ENCODE measurements around the gene MOXD1. TPM values are rescaled to one million over a fixed set of nuclear protein-coding genes. Genes with fewer than 3 reads are reported as not detected.

Gene MOXD1
- total RNA-seq, 2 donors from 2014 or later, result 0.56 to 17.3 TPM

DNA sequence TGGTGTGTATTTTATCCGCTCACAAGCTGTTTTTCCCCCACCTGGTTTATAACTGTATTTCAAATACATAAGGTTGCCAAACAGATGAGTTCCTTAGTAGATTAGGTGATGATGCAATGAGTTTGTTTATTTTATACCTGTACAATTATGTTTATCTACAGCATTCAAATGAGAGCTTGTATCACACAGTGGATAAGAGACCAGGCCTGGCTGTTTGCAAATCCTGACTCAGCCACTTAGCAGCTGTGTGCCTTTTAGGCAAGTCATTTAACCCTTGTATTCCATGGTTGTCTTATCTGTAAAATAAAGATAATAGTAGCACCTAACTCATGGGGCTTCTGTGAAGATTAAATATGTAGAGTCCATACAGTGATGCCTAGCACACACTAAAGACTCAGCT lies 143.7 kb downstream of the MOXD1 start:
- no peaks in the 10 kb centered on the region for H3K27me3 ChIP-seq (replicated peaks; ENCODE audit: insufficient read depth)
- DNase-seq (ENCODE audit: low spot score), result no peak
- H3K9me3 ChIP-seq, result no peaks in the 10 kb centered on the region
- no peaks in the 10 kb centered on the region for H3K4me1 ChIP-seq (ENCODE audit: control insufficient read depth in 1 of 2, low read depth in 2 of 2)
- H3K36me3 ChIP-seq, result no peaks in the 10 kb centered on the region
- no peak for ATAC-seq (ENCODE audit: insufficient number of reproducible peaks, low FRiP score, low read depth)
- H3K4me3 ChIP-seq, result no peak overlapping the region
- no peak overlapping the region for H3K27ac ChIP-seq
- TF ChIP-seq CTCF (IDR thresholded peaks at IDR 0.05), result no peak

DNA sequence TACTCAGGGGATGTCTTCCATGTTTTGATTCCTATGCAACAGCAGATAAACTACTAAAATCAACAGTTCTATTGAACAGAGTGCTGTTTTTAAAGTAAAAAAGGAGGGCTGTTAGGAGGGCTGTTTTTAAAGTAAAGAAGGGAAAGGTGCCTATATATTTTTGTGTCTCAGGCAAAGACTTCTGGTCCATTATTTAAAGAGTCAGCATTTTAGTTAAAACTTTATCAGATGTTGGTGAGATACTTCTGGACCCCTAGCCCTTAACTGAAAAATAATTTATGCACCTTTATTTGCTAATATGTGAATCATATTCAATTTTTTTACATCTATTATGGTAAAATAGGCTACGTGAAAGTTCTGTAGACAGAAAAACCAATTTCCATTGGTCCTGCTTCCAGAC lies 144.8 kb downstream of the MOXD1 start:
- H3K27ac ChIP-seq, result no peak overlapping the region
- H3K4me1 ChIP-seq (ENCODE audit: control insufficient read depth in 1 of 2, low read depth in 2 of 2), result no peaks in the 10 kb centered on the region
- H3K4me3 ChIP-seq, result no peak overlapping the region
- no peak for TF ChIP-seq CTCF (IDR thresholded peaks at IDR 0.05)
- no peaks in the 10 kb centered on the region for H3K27me3 ChIP-seq (replicated peaks; ENCODE audit: insufficient read depth)
- DNase-seq (ENCODE audit: low spot score) (no peak), ATAC-seq (ENCODE audit: insufficient number of reproducible peaks, low FRiP score, low read depth) (no peak)
- H3K36me3 ChIP-seq, result no peaks in the 10 kb centered on the region
- no peaks in the 10 kb centered on the region for H3K9me3 ChIP-seq

GRCh38 chr6:132253906-132254305 lies 147.4 kb downstream of the MOXD1 start:
- Histone ChIP-seq H3K4me3 (no peak overlapping the region), H3K27me3 (replicated peaks; ENCODE audit: insufficient read depth) (no peaks in the 10 kb centered on the region), H3K4me1 (ENCODE audit: control insufficient read depth in 1 of 2, low read depth in 2 of 2) (no peaks in the 10 kb centered on the region), H3K36me3 (no peaks in the 10 kb centered on the region), H3K27ac (no peak overlapping the region), H3K9me3 (no peaks in the 10 kb centered on the region)
- DNase-seq (ENCODE audit: low spot score), result no peak
- TF ChIP-seq CTCF (IDR thresholded peaks at IDR 0.05), result no peak
- no peak for ATAC-seq (ENCODE audit: insufficient number of reproducible peaks, low FRiP score, low read depth)

DNA sequence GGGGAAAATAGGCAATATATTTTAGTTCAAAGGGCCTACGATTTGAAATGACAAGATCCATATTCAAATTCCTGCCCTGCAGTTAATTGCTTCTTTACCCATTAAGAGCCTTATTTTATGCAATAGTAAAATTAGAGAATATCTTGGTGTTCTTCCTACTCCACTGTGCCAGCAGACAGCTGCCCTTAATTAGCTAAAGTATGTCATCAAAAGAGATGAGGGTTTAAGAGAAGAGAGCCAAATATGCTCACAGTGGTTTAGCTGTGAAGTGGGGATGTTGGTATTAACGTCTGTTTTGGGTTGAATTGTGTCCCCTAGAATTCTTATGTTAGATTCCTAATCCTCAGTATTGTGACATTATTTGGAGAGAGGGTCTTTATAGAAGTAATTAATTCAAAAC lies 148.1 kb downstream of the MOXD1 start:
- no peak for TF ChIP-seq CTCF (IDR thresholded peaks at IDR 0.05)
- H3K4me3 ChIP-seq, result no peak overlapping the region
- no peaks in the 10 kb centered on the region for H3K9me3 ChIP-seq
- DNase-seq (ENCODE audit: low spot score) (no peak), ATAC-seq (ENCODE audit: insufficient number of reproducible peaks, low FRiP score, low read depth) (no peak)
- H3K27me3 ChIP-seq (replicated peaks; ENCODE audit: insufficient read depth), result no peaks in the 10 kb centered on the region
- H3K27ac ChIP-seq, result no peak overlapping the region
- no peaks in the 10 kb centered on the region for H3K4me1 ChIP-seq (ENCODE audit: control insufficient read depth in 1 of 2, low read depth in 2 of 2)
- no peaks in the 10 kb centered on the region for H3K36me3 ChIP-seq

DNA sequence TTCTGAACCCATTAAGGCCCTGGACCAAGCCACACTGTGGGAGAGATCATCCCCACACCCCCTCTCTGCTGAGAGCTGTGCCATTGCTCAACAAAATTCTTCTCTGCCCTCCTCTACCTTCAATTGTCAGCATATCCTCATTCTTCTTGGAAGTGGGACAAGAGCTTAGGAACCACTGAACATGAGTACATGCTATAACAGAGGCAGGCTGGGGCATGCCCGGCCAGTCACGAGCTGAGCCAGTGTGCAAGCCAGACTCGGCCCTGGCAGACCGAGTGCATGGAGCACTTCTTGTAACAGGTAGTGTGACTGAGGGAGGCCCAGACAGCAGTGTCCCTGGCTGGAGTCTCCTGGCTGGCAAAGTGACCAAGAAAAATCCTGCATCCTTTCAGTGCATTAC lies 149.2 kb downstream of the MOXD1 start:
- Histone ChIP-seq H3K4me3 (no peak overlapping the region), H3K27ac (no peak overlapping the region), H3K27me3 (replicated peaks; ENCODE audit: insufficient read depth) (no peaks in the 10 kb centered on the region), H3K9me3 (no peaks in the 10 kb centered on the region), H3K4me1 (ENCODE audit: control insufficient read depth in 1 of 2, low read depth in 2 of 2) (peaks cover 0 to 8% of the 10 kb centered on the region in 2 donors), H3K36me3 (no peaks in the 10 kb centered on the region)
- ATAC-seq (ENCODE audit: insufficient number of reproducible peaks, low FRiP score, low read depth) (no peak), DNase-seq (ENCODE audit: low spot score) (no peak)
- TF ChIP-seq CTCF (IDR thresholded peaks at IDR 0.05), result no peak
